Ovary (tissue), 9 donors: ENCODE results near the gene RNF123. TPM values are rescaled to one million over a fixed set of nuclear protein-coding genes. Genes with fewer than 3 reads are reported as not detected.

Experiments used
- DNase-seq, 5 donors: peaks; one replicate each; pipeline ENCODE4 v3.0.0-alpha.2; 2019 to 2020
- H3K27ac ChIP-seq, 2 donors: fragments of 200-600 bp; one replicate each; pipeline versions ENCODE4 v1.5.1 to v1.8.0; 2019 to 2022
- H3K27me3 ChIP-seq: fragments of 200-600 bp; one replicate; pipeline ENCODE4 v1.8.0; 2022
- H3K36me3 ChIP-seq: fragments of 200-600 bp; sonication (generic); one replicate; pipeline ENCODE4 v1.5.1; 2019
- H3K4me1 ChIP-seq: one replicate; pipeline ENCODE4 v1.8.1; 2013; ENCODE audit warnings: mild to moderate bottlenecking, moderate library complexity; ENCODE audit not compliant: insufficient read depth
- H3K4me3 ChIP-seq: fragments of 200-600 bp; sonication (generic); one replicate; pipeline ENCODE4 v1.5.1; 2017
- H3K9me3 ChIP-seq, 2 donors: fragments of 200-600 bp in 1 of 2; sonication (generic) in 1 of 2; one replicate each; pipeline versions ENCODE4 v1.5.1 to v1.8.1; 2013 to 2019; ENCODE audit warnings: mild to moderate bottlenecking in 1 of 2, moderate library complexity in 1 of 2
- CTCF ChIP-seq, 3 donors: fragments of 450-650 bp in 2 of 3; fragments of 200-600 bp in 1 of 3; IDR thresholded peaks; one replicate each; pipeline versions ENCODE4 v1.5.1 to v1.8.0; 2016 to 2022; ENCODE audit warnings: antibody characterized with exemption in 3 of 3, mild to moderate bottlenecking in 1 of 3
- EP300 ChIP-seq: sonication (generic); formaldehyde crosslinking; IDR thresholded peaks from one replicate; pipeline ENCODE4 v1.6.1; 2017; ENCODE audit warnings: antibody characterized with exemption
- POLR2A ChIP-seq: fragments of 450-650 bp; IDR thresholded peaks from one replicate; pipeline ENCODE4 v1.6.1; 2017; ENCODE audit warnings: antibody characterized with exemption, mild to moderate bottlenecking, moderate library complexity
- WGBS, 3 donors: extraction: QIAGEN DNeasy Blood & Tissue Kit in 1 of 3; methylation state at CpG; one replicate each; pipeline versions ENCODE4 v1.1.5 to v1.1.7; 2013 to 2017; 5-methylcytosine and 5-hydroxymethylcytosine counted together
- intact Hi-C, 4 donors: fragments of 100-400 bp; cut with DNase I; formaldehyde crosslinking; loops; one replicate each; pipeline versions ENCODE4 v1.11.0 to v1.15.1; 2022 to 2023
- polyA plus RNA-seq, 2 donors: library from polyadenylated mRNA; stranded (reverse); fragments of 200-250 nt in 1 of 2; fragments of 350-450 nt in 1 of 2; fragmentation: Illumina TruSeq in 1 of 2; extraction: RNeasy Lipid Tissue Mini Kit (QIAGEN cat#74804) in 1 of 2; gene quantifications; one replicate each; pipeline ENCODE4 v1.2.3, GENCODE V29; 2013 to 2014
- total RNA-seq, 7 donors: library from RNA; depleted of rRNA in 2 of 7; stranded (reverse); fragments of >200 nt in 2 of 7; fragmentation: NEBNext Ultra II Directional in 3 of 7; extraction: Animal tissue kit (Norgen Biotek cat#: 25700) in 3 of 7; gene quantifications; one replicate each; pipeline versions ENCODE4 v1.1.0 to v1.2.4, GENCODE V29; 2016 to 2023
- donor health status: DM: no; HTN: no; CAD: no; lungs with moderate emphysema.
- donor health status: DM: no; HTN: no; CAD: no.
- donor health status: Bipolar disorder and iron deficiency.
- donor health status: DM: yes; HTN: yes; CAD: no.
- donor health status: DM: no; HTN: no; CAD: no.
- donor health status: DM: yes; HTN: yes; CAD: no.

Gene RNF123
- total and polyA plus RNA-seq, 9 donors, result 15.9 to 37.6 (median 24.0) TPM

- no peak for DNase-seq
- WGBS, 3 donors, result 15 to 24% (median 24%) methylated on average over 5 of the region's 5 CpGs
- Histone ChIP-seq H3K4me1 (peaks cover 4% of the 10 kb centered on the region), H3K27ac (no peak overlapping the region), H3K36me3 (no peaks in the 10 kb centered on the region), H3K4me3 (no peak overlapping the region), H3K27me3 (no peaks in the 10 kb centered on the region), H3K9me3 (no peaks in the 10 kb centered on the region)
- TF ChIP-seq POLR2A, result no peak
- no peak for TF ChIP-seq EP300
- no peak for TF ChIP-seq CTCF (IDR thresholded peaks at IDR 0.05)
- intact Hi-C loops, result loop anchor here in 2 of 4 donors (5.0 kb wide), 2 partner anchors 111 to 121 kb away; no protein-coding TSS in a partner anchor
Measured at GRCh38 chr3:49668414-49668797, 21.0 kb upstream of the RNF123 start.

GRCh38 chr3:49668861-49669260 is 20.5 kb upstream of the RNF123 start:
- Histone ChIP-seq H3K4me1 (peaks cover 5% of the 10 kb centered on the region), H3K9me3 (no peaks in the 10 kb centered on the region), H3K27ac (no peak overlapping the region), H3K4me3 (no peak overlapping the region), H3K27me3 (no peaks in the 10 kb centered on the region), H3K36me3 (no peaks in the 10 kb centered on the region)
- TF ChIP-seq EP300 (no peak), POLR2A (no peak), CTCF (IDR thresholded peaks at IDR 0.05) (no peak)
- no peak for DNase-seq
- 56 to 73% (median 57%) methylated on average over 5 of the region's 5 CpGs for WGBS, 3 donors
- intact Hi-C loops, result loop anchor here in 2 of 4 donors (5.0 kb wide), 2 partner anchors 112 to 122 kb away; no protein-coding TSS in a partner anchor

GRCh38 chr3:49669352-49669751 is 20.0 kb upstream of the RNF123 start:
- 67 to 78% (median 67%) methylated on average over 3 of the region's 3 CpGs for WGBS, 3 donors
- no peak overlapping the region for H3K27ac ChIP-seq
- H3K27me3 ChIP-seq, result no peaks in the 10 kb centered on the region
- intact Hi-C loops, result loop anchor here in 2 of 4 donors (5.0 kb wide), 2 partner anchors 112 to 122 kb away; no protein-coding TSS in a partner anchor
- TF ChIP-seq CTCF (IDR thresholded peaks at IDR 0.05) (no peak), POLR2A (no peak), EP300 (no peak)
- DNase-seq, result no peak
- H3K4me1 ChIP-seq, result peaks cover 5% of the 10 kb centered on the region
- H3K4me3 ChIP-seq, result no peak overlapping the region
- no peaks in the 10 kb centered on the region for H3K36me3 ChIP-seq
- no peaks in the 10 kb centered on the region for H3K9me3 ChIP-seq

GRCh38 chr3:49670940-49671290 is 18.4 kb upstream of the RNF123 start:
- intact Hi-C loops, result loop anchor here in 2 of 4 donors (5.0 kb wide), 2 partner anchors 129 to 134 kb away; no protein-coding TSS in a partner anchor
- no peak overlapping the region for H3K4me3 ChIP-seq
- TF ChIP-seq CTCF (IDR thresholded peaks at IDR 0.05), result no peak
- no peak for TF ChIP-seq EP300
- no peak for TF ChIP-seq POLR2A
- H3K36me3 ChIP-seq, result no peaks in the 10 kb centered on the region
- WGBS, 3 donors, result 57 to 71% (median 61%) methylated on average over 6 of the region's 6 CpGs
- no peak for DNase-seq
- no peaks in the 10 kb centered on the region for H3K27me3 ChIP-seq
- H3K4me1 ChIP-seq, result peaks cover 10% of the 10 kb centered on the region
- no peaks in the 10 kb centered on the region for H3K9me3 ChIP-seq
- no peak overlapping the region for H3K27ac ChIP-seq
